H9 (cell line): ENCODE results near the gene UFSP1. TPM values are rescaled to one million over a fixed set of nuclear protein-coding genes. Genes with fewer than 3 reads are reported as not detected.

Source experiments
- DNase-seq: peaks from one replicate; pipeline ENCODE4 v3.0.0-alpha.2; 2017
- H2AFZ ChIP-seq: one replicate; pipeline ENCODE4 v1.6.1; 2013; ENCODE audit warnings: mild to moderate bottlenecking, low read length, control low read depth, moderate library complexity
- H2AK5ac ChIP-seq: 2 replicates; pipeline ENCODE4 v1.6.1; 2013; ENCODE audit warnings: low read length, control low read depth, mixed read lengths; ENCODE audit not compliant: insufficient read length
- H2BK120ac ChIP-seq: one replicate; pipeline ENCODE4 v1.6.1; 2013; ENCODE audit warnings: low read depth, mild to moderate bottlenecking, low read length, control low read depth, inconsistent platforms; ENCODE audit not compliant: poor library complexity, severe bottlenecking
- H2BK12ac ChIP-seq: 2 replicates; pipeline ENCODE4 v1.6.1; 2013; ENCODE audit warnings: low read length, control low read depth, mixed read lengths, low read depth; ENCODE audit not compliant: insufficient read length
- H2BK15ac ChIP-seq: 2 replicates; pipeline ENCODE4 v1.6.1; 2013; ENCODE audit warnings: low read depth, low read length, control low read depth
- H2BK20ac ChIP-seq: one replicate; pipeline ENCODE4 v1.6.1; 2013; ENCODE audit warnings: low read depth, mild to moderate bottlenecking, low read length, control low read depth, inconsistent platforms; ENCODE audit not compliant: poor library complexity, severe bottlenecking
- H2BK5ac ChIP-seq: 2 replicates; pipeline ENCODE4 v1.6.1; 2013; ENCODE audit warnings: low read length, control low read depth, mixed read lengths; ENCODE audit not compliant: insufficient read length
- H3K14ac ChIP-seq: 2 replicates; pipeline ENCODE4 v1.6.1; 2013; ENCODE audit warnings: low read length, control low read depth; ENCODE audit not compliant: insufficient read depth
- H3K18ac ChIP-seq: 2 replicates; pipeline ENCODE4 v1.6.1; 2013; ENCODE audit warnings: low read depth, mild to moderate bottlenecking, mixed read lengths, low read length, control low read depth; ENCODE audit not compliant: insufficient read length
- H3K23ac ChIP-seq: 2 replicates; pipeline ENCODE4 v1.6.1; 2013; ENCODE audit warnings: low read length, control low read depth, mixed read lengths, low read depth; ENCODE audit not compliant: insufficient read length
- H3K23me2 ChIP-seq: 2 replicates; pipeline ENCODE4 v1.6.1; 2013; ENCODE audit warnings: low read depth, mild to moderate bottlenecking, mixed read lengths, low read length, control low read depth; ENCODE audit not compliant: insufficient read length, poor library complexity, severe bottlenecking
- H3K27ac ChIP-seq: 2 replicates; pipeline ENCODE4 v1.5.1; 2013; ENCODE audit warnings: low read length, control low read depth, mixed read lengths, low read depth; ENCODE audit not compliant: insufficient read length
- H3K27me3 ChIP-seq: 2 replicates; pipeline ENCODE4 v1.6.1; 2013; ENCODE audit warnings: low read length, control low read depth, inconsistent platforms; ENCODE audit not compliant: insufficient read depth
- H3K4ac ChIP-seq: 2 replicates; pipeline ENCODE4 v1.6.1; 2013; ENCODE audit warnings: low read depth, mild to moderate bottlenecking, control low read depth, inconsistent platforms, low read length, moderate library complexity
- H3K4me1 ChIP-seq: 2 replicates; pipeline ENCODE4 v1.6.1; 2013; ENCODE audit warnings: low read length, control low read depth, inconsistent platforms; ENCODE audit not compliant: insufficient read depth
- H3K4me2 ChIP-seq: 2 replicates; pipeline ENCODE4 v1.6.1; 2013; ENCODE audit warnings: low read length, control low read depth, mixed read lengths; ENCODE audit not compliant: insufficient read length, insufficient read depth
- H3K56ac ChIP-seq: 2 replicates; pipeline ENCODE4 v1.6.1; 2013; ENCODE audit warnings: low read depth, mild to moderate bottlenecking, mixed read lengths, low read length, control low read depth; ENCODE audit not compliant: insufficient read length
- H3K79me1 ChIP-seq: 2 replicates; pipeline ENCODE4 v1.6.1; 2013; ENCODE audit warnings: low read depth, mild to moderate bottlenecking, moderate library complexity, low read length, control low read depth, inconsistent platforms; ENCODE audit not compliant: insufficient read depth, poor library complexity, severe bottlenecking
- H3K79me2 ChIP-seq: 2 replicates; pipeline ENCODE4 v1.6.1; 2013; ENCODE audit warnings: low read length, control low read depth, inconsistent platforms; ENCODE audit not compliant: insufficient read depth
- H3K9ac ChIP-seq: 2 replicates; pipeline ENCODE4 v1.6.1; 2013; ENCODE audit warnings: low read length, control low read depth, mixed read lengths; ENCODE audit not compliant: insufficient read length; ENCODE audit errors: extremely low read depth
- H3K9me3 ChIP-seq: one replicate; pipeline ENCODE4 v1.6.1; 2013; ENCODE audit warnings: low read depth, low read length, inconsistent platforms; ENCODE audit not compliant: control insufficient read depth
- H3T11ph ChIP-seq: one replicate; pipeline ENCODE4 v1.6.1; 2013; ENCODE audit warnings: mild to moderate bottlenecking, low read length, control low read depth, inconsistent platforms
- H4K20me1 ChIP-seq: one replicate; pipeline ENCODE4 v1.6.1; 2013; ENCODE audit not compliant: control insufficient read depth, insufficient read length, insufficient read depth
- H4K5ac ChIP-seq: 2 replicates; pipeline ENCODE4 v1.6.1; 2013; ENCODE audit warnings: low read depth, mild to moderate bottlenecking, mixed read lengths, low read length, control low read depth; ENCODE audit not compliant: insufficient read length
- H4K8ac ChIP-seq: replicated peaks from 2 replicates; pipeline ENCODE4 v1.6.1; 2013; ENCODE audit warnings: low read length, control low read depth, mixed read lengths, low read depth; ENCODE audit not compliant: insufficient read length
- H4K91ac ChIP-seq: 2 replicates; pipeline ENCODE4 v1.6.1; 2013; ENCODE audit warnings: low read depth, mild to moderate bottlenecking, moderate library complexity, mixed read lengths, low read length, control low read depth; ENCODE audit not compliant: insufficient read length
- H3K27ac Mint-ChIP-seq, 3 experiments: 2 replicates in 2 of 3; 3 replicates in 1 of 3; pipeline ENCODE4 v1.8.0; 2020 to 2021; ENCODE audit warnings: mixed read lengths in 3 of 3, mild to moderate bottlenecking in 1 of 3, moderate library complexity in 1 of 3
- H3K27me3 Mint-ChIP-seq: 2 replicates; pipeline ENCODE4 v1.8.0; 2021; ENCODE audit warnings: low read depth, mild to moderate bottlenecking, moderate library complexity, mixed read lengths
- H3K36me3 Mint-ChIP-seq, 3 experiments: 2 replicates in 2 of 3; 3 replicates in 1 of 3; pipeline ENCODE4 v1.8.0; 2020 to 2021; ENCODE audit warnings: low read depth in 3 of 3, mixed read lengths in 3 of 3; ENCODE audit not compliant: insufficient read depth in 1 of 3
- H3K4me1 Mint-ChIP-seq, 2 experiments: 2 replicates each; pipeline ENCODE4 v1.8.0; 2020; ENCODE audit warnings: mixed read lengths in 2 of 2
- H3K4me3 Mint-ChIP-seq, 2 experiments: 2 replicates in 1 of 2; 3 replicates in 1 of 2; pipeline ENCODE4 v1.8.0; 2020 to 2021; ENCODE audit warnings: mild to moderate bottlenecking in 2 of 2, mixed read lengths in 2 of 2, moderate library complexity in 1 of 2
- H3K9me3 Mint-ChIP-seq, 2 experiments: 2 replicates in 1 of 2; 3 replicates in 1 of 2; pipeline ENCODE4 v1.8.0; 2020; ENCODE audit warnings: mild to moderate bottlenecking in 2 of 2, mixed read lengths in 2 of 2, moderate library complexity in 1 of 2
- CTCF ChIP-seq: fragments of 200-600 bp; sonication (generic); conservative IDR thresholded peaks from 3 replicates; pipeline ENCODE4 v1.8.0; 2021; ENCODE audit warnings: antibody characterized with exemption, mild to moderate bottlenecking
- WGBS: extraction: QIAGEN DNeasy Blood & Tissue Kit; methylation state at CpG from one replicate; pipeline ENCODE4 v1.1.7; 2013; ENCODE audit warnings: missing lambda C conversion rate, low lambda C conversion rate, mixed read lengths; ENCODE audit not compliant: insufficient read length; ENCODE audit errors: extremely low coverage; 5-methylcytosine and 5-hydroxymethylcytosine counted together
- total RNA-seq: library from RNA; stranded (reverse); gene quantifications from 2 replicates; pipeline ENCODE4 v1.2.1, GENCODE V29; 2021

UFSP1 gene
- total RNA-seq, 1 experiment from 2014 or later: 4.3 TPM

GRCh38 chr7:100865372-100865911, 24.1 kb downstream of the UFSP1 start:
- no peak overlapping the region for H4K8ac ChIP-seq
- H3K79me1 ChIP-seq: peaks cover 3% of the 10 kb centered on the region
- H3K27ac ChIP-seq: no peak overlapping the region
- H3K14ac ChIP-seq: no peak overlapping the region
- Mint-ChIP-seq H3K27me3 (no peaks in the 10 kb centered on the region), H3K36me3 (peaks cover 22 to 51% (median 35%) of the 10 kb centered on the region in 3 experiments; a peak in 6 of 7 replicates), H3K4me1 (peaks cover 12 to 15% of the 10 kb centered on the region in 2 experiments), H3K9me3 (no peaks in the 10 kb centered on the region; a peak in 1 of 5 replicates), H3K4me3 (no peak overlapping the region; a peak in 1 of 5 replicates), H3K27ac (peak overlapping the region in 1 of 3 experiments; percentile 70; a peak in 3 of 7 replicates)
- H4K91ac ChIP-seq: no peak overlapping the region
- H3K56ac ChIP-seq: no peak overlapping the region
- no peak overlapping the region for H2BK12ac ChIP-seq
- H4K5ac ChIP-seq: no peak overlapping the region
- H3K18ac ChIP-seq: no peak overlapping the region
- peak; percentile 66 for DNase-seq
- no peaks in the 10 kb centered on the region for H3K27me3 ChIP-seq
- H3K23ac ChIP-seq: no peak overlapping the region
- no peak overlapping the region for H3K4me2 ChIP-seq
- no peaks in the 10 kb centered on the region for H4K20me1 ChIP-seq
- H2BK15ac ChIP-seq: no peak overlapping the region
- peaks cover 3% of the 10 kb centered on the region; the same call in 1 of the 2 replicates for H3K79me2 ChIP-seq
- H2AFZ ChIP-seq: no peak overlapping the region
- H2BK20ac ChIP-seq: no peak overlapping the region
- H3K9ac ChIP-seq: no peak overlapping the region
- peaks cover 10% of the 10 kb centered on the region for H3K23me2 ChIP-seq
- H2AK5ac ChIP-seq: no peak overlapping the region
- H3K4me1 ChIP-seq: no peaks in the 10 kb centered on the region; the same call in 1 of the 2 replicates
- WGBS: no CpG with 5 or more reads among the region's 17 CpGs
- peak; percentile 30; the same call in 2 of the 3 replicates for TF ChIP-seq CTCF
- no peaks in the 10 kb centered on the region for H3K9me3 ChIP-seq
- no peak overlapping the region for H2BK120ac ChIP-seq
- H3K4ac ChIP-seq: no peak overlapping the region
- H2BK5ac ChIP-seq: no peak overlapping the region
- no peak overlapping the region for H3T11ph ChIP-seq
